Erythroblast (primary cell): Measurements from ENCODE around the gene SLC23A2.

ENCODE experiments used
- DNase-seq, 2 experiments: peaks; one replicate each; lab custom pipeline; 2025; lab: John Stamatoyannopoulos, UW
- GATA1 ChIP-seq: IDR thresholded peaks from 2 replicates; pipeline ENCODE4 v1.6.1; 2011; ENCODE audit warnings: low read depth, mild to moderate bottlenecking, control low read depth, low read length, moderate library complexity
- POLR2A ChIP-seq: IDR thresholded peaks from 2 replicates; pipeline ENCODE4 v1.6.1; 2011; ENCODE audit warnings: mild to moderate bottlenecking, low read length

Gene SLC23A2

GRCh38 chr20:4905195-4905594, 96.1 kb downstream of the SLC23A2 start:
- no peak for TF ChIP-seq POLR2A
- no peak for TF ChIP-seq GATA1
- DNase-seq: no peak

- DNase-seq: no peak
- TF ChIP-seq GATA1 (no peak), POLR2A (no peak)
These were observed 97.0 kb downstream of the SLC23A2 start for GRCh38 chr20:4904127-4904860.

GRCh38 chr20:4902788-4903187, 98.5 kb downstream of the SLC23A2 start:
- no peak for DNase-seq
- no peak for TF ChIP-seq GATA1
- TF ChIP-seq POLR2A: no peak

GRCh38 chr20:4901031-4901818, 100.1 kb downstream of the SLC23A2 start:
- no peak for TF ChIP-seq GATA1
- no peak for DNase-seq

- no peak for DNase-seq
- TF ChIP-seq GATA1 (no peak), POLR2A (no peak)
These were observed 102.7 kb downstream of the SLC23A2 start for GRCh38 chr20:4898282-4899244.

- TF ChIP-seq POLR2A (no peak), GATA1 (no peak)
- no peak for DNase-seq
These were observed 103.7 kb downstream of the SLC23A2 start for GRCh38 chr20:4897600-4897999.

GRCh38 chr20:4896971-4897497, 104.3 kb downstream of the SLC23A2 start:
- TF ChIP-seq POLR2A: no peak
- no peak for TF ChIP-seq GATA1

GRCh38 chr20:4896119-4896702, 105.1 kb downstream of the SLC23A2 start:
- TF ChIP-seq POLR2A (no peak), GATA1 (no peak)
- DNase-seq: no peak

More at GRCh38 chr20:4896971-4897497, 104.3 kb downstream of the SLC23A2 start:
- no peak for DNase-seq

GRCh38 chr20:4894981-4895381, 106.3 kb downstream of the SLC23A2 start:
- TF ChIP-seq GATA1: no peak
- no peak for TF ChIP-seq POLR2A
- DNase-seq: no peak

GRCh38 chr20:4894409-4894808, 106.9 kb downstream of the SLC23A2 start:
- no peak for DNase-seq
- no peak for TF ChIP-seq GATA1
- TF ChIP-seq POLR2A: no peak

GRCh38 chr20:4893709-4894108, 107.6 kb downstream of the SLC23A2 start:
- TF ChIP-seq GATA1 (no peak), POLR2A (no peak)

GRCh38 chr20:4891997-4892396, 109.3 kb downstream of the SLC23A2 start:
- no peak for TF ChIP-seq POLR2A
- no peak for TF ChIP-seq GATA1
- no peak for DNase-seq

More at GRCh38 chr20:4893709-4894108, 107.6 kb downstream of the SLC23A2 start:
- DNase-seq: no peak

GRCh38 chr20:4891190-4891763, 110.0 kb downstream of the SLC23A2 start:
- TF ChIP-seq GATA1: no peak
- TF ChIP-seq POLR2A: no peak
- DNase-seq: no peak
